CD14-positive monocyte (primary cell): ENCODE results near the gene PKP2. TPM values are rescaled to one million over a fixed set of nuclear protein-coding genes. Genes with fewer than 3 reads are reported as not detected.

Experiments
- DNase-seq, 3 donors: peaks; one replicate each; pipeline ENCODE4 v3.0.0-alpha.2; 2011 to 2022
- H2AFZ ChIP-seq: 2 replicates; pipeline ENCODE4 v1.6.0; 2012; ENCODE audit warnings: mild to moderate bottlenecking, low read depth, low read length, inconsistent platforms; ENCODE audit not compliant: insufficient read depth, poor library complexity, severe bottlenecking
- H3K27ac ChIP-seq, 2 donors: 1 replicate in 1 of 2; 2 replicates in 1 of 2; pipeline ENCODE4 v1.5.1; 2012 to 2013; ENCODE audit warnings: low read length in 2 of 2, control low read depth in 1 of 2, inconsistent platforms in 1 of 2, low read depth in 1 of 2, mild to moderate bottlenecking in 1 of 2
- H3K27me3 ChIP-seq, 2 donors: one replicate each; pipeline versions ENCODE4 v1.6.0 to v1.6.1; 2011 to 2013; ENCODE audit warnings: low read length in 2 of 2; ENCODE audit not compliant: control insufficient read depth in 2 of 2, insufficient read depth in 2 of 2
- H3K36me3 ChIP-seq, 2 donors: replicated peaks in 1 of 2; 1 replicate in 1 of 2; 2 replicates in 1 of 2; pipeline versions ENCODE4 v1.5.1 to v1.6.1; 2012 to 2013; ENCODE audit warnings: low read length in 2 of 2, control low read depth in 1 of 2, inconsistent platforms in 1 of 2, mild to moderate bottlenecking in 1 of 2; ENCODE audit not compliant: insufficient read depth in 2 of 2, control insufficient read depth in 1 of 2
- H3K4me1 ChIP-seq, 2 donors: 1 replicate in 1 of 2; 2 replicates in 1 of 2; pipeline versions ENCODE4 v1.5.1 to v1.6.1; 2012 to 2013; ENCODE audit warnings: low read length in 2 of 2, control low read depth in 1 of 2, inconsistent platforms in 1 of 2, mild to moderate bottlenecking in 1 of 2, moderate library complexity in 1 of 2; ENCODE audit not compliant: insufficient read depth in 2 of 2, control insufficient read depth in 1 of 2
- H3K4me2 ChIP-seq: replicated peaks from 2 replicates; pipeline ENCODE3; 2012; ENCODE audit warnings: low read length, moderate library complexity, mild to moderate bottlenecking; ENCODE audit not compliant: poor library complexity, severe bottlenecking; ENCODE audit errors: extremely low read depth
- H3K4me3 ChIP-seq, 3 experiments: fragments of 200-600 bp in 1 of 3; sonication (generic) in 1 of 3; replicated peaks in 1 of 3; 1 replicate in 2 of 3; 2 replicates in 1 of 3; pipeline ENCODE4 v1.5.1; 2011 to 2013; ENCODE audit warnings: low read length in 3 of 3, mild to moderate bottlenecking in 3 of 3, control low read depth in 2 of 3, low read depth in 2 of 3, inconsistent platforms in 1 of 3, moderate library complexity in 1 of 3
- H3K79me2 ChIP-seq: 2 replicates; pipeline ENCODE4 v1.6.0; 2012; ENCODE audit warnings: mild to moderate bottlenecking, control low read depth, inconsistent platforms, low read length, moderate library complexity; ENCODE audit not compliant: insufficient read depth
- H3K9ac ChIP-seq: 2 replicates; pipeline ENCODE4 v1.6.0; 2017; ENCODE audit warnings: low read length, mild to moderate bottlenecking; ENCODE audit not compliant: insufficient read depth, poor library complexity, severe bottlenecking
- H3K9me3 ChIP-seq, 2 donors: replicated peaks in 1 of 2; 1 replicate in 1 of 2; 2 replicates in 1 of 2; pipeline versions ENCODE4 v1.5.1 to v1.6.1; 2012 to 2013; ENCODE audit warnings: low read length in 2 of 2, control low read depth in 1 of 2; ENCODE audit not compliant: control insufficient read depth in 1 of 2, insufficient read depth in 1 of 2
- H4K20me1 ChIP-seq: 2 replicates; pipeline ENCODE4 v1.6.0; 2012; ENCODE audit warnings: mild to moderate bottlenecking, low read length, control low read depth, moderate library complexity; ENCODE audit not compliant: insufficient read depth
- H3K27ac Mint-ChIP-seq, 7 donors: one replicate each; pipeline ENCODE4 v1.8.0; 2020; ENCODE audit warnings: mild to moderate bottlenecking in 7 of 7, mixed read lengths in 7 of 7, moderate library complexity in 6 of 7, inconsistent platforms in 2 of 7
- H3K27me3 Mint-ChIP-seq, 3 donors: one replicate each; pipeline ENCODE4 v1.8.0; 2021 to 2022; ENCODE audit warnings: low read depth in 3 of 3, mild to moderate bottlenecking in 3 of 3, mixed read lengths in 3 of 3, moderate library complexity in 3 of 3, inconsistent platforms in 1 of 3
- H3K36me3 Mint-ChIP-seq, 2 donors: one replicate each; pipeline ENCODE4 v1.8.0; 2020; ENCODE audit warnings: mixed read lengths in 2 of 2, inconsistent platforms in 1 of 2, mild to moderate bottlenecking in 1 of 2
- H3K4me1 Mint-ChIP-seq: one replicate; pipeline ENCODE4 v1.8.0; 2020; ENCODE audit warnings: mild to moderate bottlenecking, mixed read lengths
- H3K4me3 Mint-ChIP-seq, 2 donors: one replicate each; pipeline ENCODE4 v1.8.0; 2020; ENCODE audit warnings: mild to moderate bottlenecking in 2 of 2, mixed read lengths in 2 of 2, moderate library complexity in 1 of 2
- H3K9me3 Mint-ChIP-seq, 7 donors: one replicate each; pipeline ENCODE4 v1.8.0; 2020 to 2022; ENCODE audit warnings: mixed read lengths in 7 of 7, mild to moderate bottlenecking in 6 of 7, moderate library complexity in 6 of 7, inconsistent platforms in 2 of 7
- CTCF ChIP-seq: fragments of 200-600 bp; IDR thresholded peaks from one replicate; pipeline ENCODE4 v1.8.0; 2022; ENCODE audit warnings: antibody characterized with exemption, mild to moderate bottlenecking
- WGBS: methylation state at CpG from one replicate; pipeline ENCODE4 v1.1.5; 2013; ENCODE audit warnings: missing lambda C conversion rate; ENCODE audit not compliant: insufficient coverage; 5-methylcytosine and 5-hydroxymethylcytosine counted together
- intact Hi-C, 2 donors: fragments of 100-400 bp; cut with micrococcal nuclease; formaldehyde crosslinking; loops; one replicate each; pipeline versions ENCODE4 v1.15.0 to v1.15.1; 2023
- polyA plus RNA-seq, 3 donors: library from polyadenylated mRNA; depleted of rRNA in 1 of 3; unstranded in 2 of 3; stranded (reverse) in 1 of 3; fragments of 300-500 nt in 2 of 3; fragments of >200 nt in 1 of 3; fragmentation: Illumina TruSeq in 2 of 3; gene quantifications; 1 replicate in 2 of 3; 2 replicates in 1 of 3; pipeline ENCODE4 v1.2.3, GENCODE V29; 2012 to 2021

Gene PKP2
- polyA plus RNA-seq, 3 donors: 0.95 to 3.1 (median 2.9) TPM

GRCh38 chr12:32755051-32755653 lies 141.4 kb downstream of the PKP2 start:
- H3K27me3 Mint-ChIP-seq: peaks cover 0 to 1% (median 0%) of the 10 kb centered on the region in 3 donors
- peak overlapping the region; percentile 98 for H2AFZ ChIP-seq
- H3K4me3 Mint-ChIP-seq: peak overlapping the region; percentile 93 to 94
- H3K79me2 ChIP-seq: peaks cover 29% of the 10 kb centered on the region
- H3K4me3 ChIP-seq: peak overlapping the region; percentile 68 to 97 (median 96)
- peaks cover 13% of the 10 kb centered on the region for H3K4me1 Mint-ChIP-seq
- H3K9ac ChIP-seq: peak overlapping the region; percentile 82
- H3K4me2 ChIP-seq: peak overlapping the region; percentile 98
- TF ChIP-seq CTCF: peak; percentile 80
- intact Hi-C loops: loop anchor here in 1 of 2 donors (2.0 to 10.0 kb wide), 2 partner anchors 390 to 1268 kb away; partner anchors contain the start of gene ALG10
- DNase-seq: peak; percentile 42 to 80 (median 55)
- H3K9me3 ChIP-seq: no peaks in the 10 kb centered on the region
- no peaks in the 10 kb centered on the region for H3K9me3 Mint-ChIP-seq
- H3K27ac Mint-ChIP-seq: peak overlapping the region; percentile 83 to 93 (median 89)
- no peaks in the 10 kb centered on the region for H4K20me1 ChIP-seq
- H3K27ac ChIP-seq: peak overlapping the region; percentile 73 to 89
- 0% methylated on average over 40 of the region's 40 CpGs for WGBS
- H3K36me3 ChIP-seq: peaks cover 23 to 40% of the 10 kb centered on the region in 2 donors
- H3K4me1 ChIP-seq: peaks cover 12 to 22% of the 10 kb centered on the region in 2 donors
- peaks cover 31 to 38% of the 10 kb centered on the region in 2 donors for H3K36me3 Mint-ChIP-seq
- H3K27me3 ChIP-seq: no peaks in the 10 kb centered on the region

GRCh38 chr12:32754111-32754510 lies 142.5 kb downstream of the PKP2 start:
- H3K4me1 Mint-ChIP-seq: peaks cover 13% of the 10 kb centered on the region
- no CpG with 5 or more reads among the region's 2 CpGs for WGBS
- no peaks in the 10 kb centered on the region for H3K9me3 Mint-ChIP-seq
- peak overlapping the region; percentile 98 for H3K4me2 ChIP-seq
- H2AFZ ChIP-seq: peak overlapping the region; percentile 98
- H3K27ac Mint-ChIP-seq: peak overlapping the region in 3 of 7 donors; percentile 19 to 69 (median 52)
- intact Hi-C loops: loop anchor here in 1 of 2 donors (2.0 to 10.0 kb wide), 2 partner anchors 389 to 1269 kb away; partner anchors contain the start of gene ALG10
- no peak for DNase-seq
- no peaks in the 10 kb centered on the region for H3K9me3 ChIP-seq
- H3K4me3 ChIP-seq: peak overlapping the region in 1 of 3 experiments; percentile 96
- H3K27me3 Mint-ChIP-seq: no peaks in the 10 kb centered on the region
- H3K27ac ChIP-seq: peak overlapping the region in 1 of 2 donors; percentile 89
- H3K9ac ChIP-seq: no peak overlapping the region
- peaks cover 12 to 22% of the 10 kb centered on the region in 2 donors for H3K4me1 ChIP-seq
- no peaks in the 10 kb centered on the region for H4K20me1 ChIP-seq
- no peak overlapping the region for H3K4me3 Mint-ChIP-seq
- peaks cover 32 to 50% of the 10 kb centered on the region in 2 donors for H3K36me3 ChIP-seq
- no peak for TF ChIP-seq CTCF
- H3K79me2 ChIP-seq: peaks cover 29% of the 10 kb centered on the region
- H3K36me3 Mint-ChIP-seq: peaks cover 39 to 48% of the 10 kb centered on the region in 2 donors
- H3K27me3 ChIP-seq: no peaks in the 10 kb centered on the region
